GM12878 (cell line): ENCODE measurements around the gene PLEKHD1. TPM values are rescaled to one million over a fixed set of nuclear protein-coding genes. Genes with fewer than 3 reads are reported as not detected.
A peak's percentile ranks its signal among the peaks of the same experiment; 100 is the strongest.

Experiments used
- ATAC-seq: fragments of 200-7000 bp; cut with Tn5 transposase; 3 replicates; pipeline ENCODE4 v1.9.1; 2020; ENCODE audit warnings: mild to moderate bottlenecking, moderate library complexity
- BruUV-seq: library from RNA; stranded (reverse); fragments of 400-500 nt; replicated peaks from 2 replicates; lab custom pipeline; 2021; lab: Mats Ljungman, UMichigan
- CTCF ChIA-PET: fragments of 300-600 bp; sonication (Branson Sonifier 250); formaldehyde crosslinking; extraction: SDS; loops from one replicate; lab custom pipeline; 2021; ENCODE audit warnings: inconsistent platforms; lab: Yijun Ruan, JAX
- POLR2A ChIA-PET: fragments of 350-600 bp; formaldehyde crosslinking; extraction: SDS; loops from one replicate; lab custom pipeline; 2021; ENCODE audit warnings: inconsistent platforms; lab: Charles Lee
- RAD21 ChIA-PET: fragments of 300-600 bp; sonication (Branson Sonifier 250); formaldehyde crosslinking; loops from one replicate; lab custom pipeline; 2023; ENCODE audit warnings: antibody characterized with exemption; ENCODE audit not compliant: unreplicated experiment; lab: Charles Lee
- SMC1A ChIA-PET: fragments of 300-600 bp; sonication (Branson Sonifier 250); formaldehyde crosslinking; loops from one replicate; lab custom pipeline; 2023; ENCODE audit not compliant: unreplicated experiment, uncharacterized antibody; lab: Charles Lee
- DNase-seq: peaks from one replicate; pipeline ENCODE4 v3.0.0-alpha.2; 2011; ENCODE audit warnings: low read depth, low spot score
- FAIRE-seq: peaks from 3 replicates; lab custom pipeline; 2011; peaks lifted over from hg19 to GRCh38; lab: Jason Lieb, UNC
- H2AFZ ChIP-seq: 2 replicates; pipeline ENCODE4 v1.6.0; 2011; ENCODE audit warnings: low read depth, low read length, control low read depth; ENCODE audit not compliant: control insufficient read depth
- H3K27ac ChIP-seq: 2 replicates; pipeline ENCODE4 v1.5.1; 2011; ENCODE audit warnings: control low read depth; ENCODE audit not compliant: control insufficient read depth, insufficient read depth
- H3K27me3 ChIP-seq, 2 experiments: replicated peaks in 1 of 2; 2 replicates each; pipeline versions ENCODE4 v1.6.0 to v1.6.1; 2011; ENCODE audit warnings: low read length in 1 of 2; ENCODE audit not compliant: control insufficient read depth in 2 of 2, insufficient read depth in 2 of 2
- H3K36me3 ChIP-seq, 2 experiments: 2 replicates each; pipeline ENCODE4 v1.5.1; 2011; ENCODE audit warnings: low read length in 1 of 2; ENCODE audit not compliant: control insufficient read depth in 2 of 2, insufficient read depth in 2 of 2
- H3K4me1 ChIP-seq: 2 replicates; pipeline ENCODE4 v1.6.1; 2011; ENCODE audit warnings: mild to moderate bottlenecking, low read length, moderate library complexity, mixed read lengths; ENCODE audit not compliant: control insufficient read depth, insufficient read depth
- H3K4me2 ChIP-seq: 2 replicates; pipeline ENCODE4 v1.6.0; 2011; ENCODE audit warnings: control low read depth; ENCODE audit not compliant: control insufficient read depth, insufficient read depth
- H3K4me3 ChIP-seq: fragments of 200-600 bp; sonication (generic); 2 replicates; pipeline ENCODE4 v1.5.1; 2016
- H3K79me2 ChIP-seq: 2 replicates; pipeline ENCODE4 v1.6.0; 2011; ENCODE audit warnings: low read length; ENCODE audit not compliant: control insufficient read depth, insufficient read depth
- H3K9ac ChIP-seq: 2 replicates; pipeline ENCODE4 v1.8.0; 2011; ENCODE audit warnings: low read length, control low read depth, mixed read lengths; ENCODE audit not compliant: control insufficient read depth, insufficient read depth
- H3K9me3 ChIP-seq: replicated peaks from 3 replicates; pipeline ENCODE4 v1.5.1; 2011; ENCODE audit warnings: mild to moderate bottlenecking, low read length; ENCODE audit not compliant: control insufficient read depth, insufficient read depth
- H4K20me1 ChIP-seq: 2 replicates; pipeline ENCODE4 v1.6.0; 2011; ENCODE audit not compliant: control insufficient read depth, insufficient read depth
- ATF7 ChIP-seq: fragments of 450-650 bp; IDR thresholded peaks from 2 replicates; pipeline ENCODE4 v1.6.1; 2016; ENCODE audit warnings: low read depth, mild to moderate bottlenecking
- BCL3 ChIP-seq: IDR thresholded peaks from 2 replicates; pipeline ENCODE4 v1.6.1; 2011; ENCODE audit warnings: borderline replicate concordance, low read depth, mild to moderate bottlenecking, moderate library complexity, low read length; ENCODE audit not compliant: insufficient read depth, poor library complexity, severe bottlenecking
- BHLHE40 ChIP-seq, 2 experiments: fragments of 450-650 bp in 1 of 2; IDR thresholded peaks; 2 replicates each; pipeline ENCODE4 v1.6.1; 2011 to 2017; ENCODE audit warnings: low read depth in 2 of 2, borderline replicate concordance in 1 of 2, improper control_type of control experiment in 1 of 2, low read length in 1 of 2, mild to moderate bottlenecking in 1 of 2
- CTCF ChIP-seq, 3 experiments: IDR thresholded peaks in 2 of 3; conservative IDR thresholded peaks in 1 of 3; 2 replicates each; pipeline ENCODE4 v1.5.1; 2011; ENCODE audit warnings: low read depth in 3 of 3, low read length in 3 of 3, mild to moderate bottlenecking in 3 of 3, control low read depth in 2 of 3, moderate library complexity in 2 of 3, inconsistent platforms in 1 of 3, mixed read lengths in 1 of 3; ENCODE audit not compliant: control insufficient read depth in 2 of 3, insufficient read depth in 1 of 3; ENCODE audit errors: extremely low read depth in 1 of 3
- E2F4 ChIP-seq: IDR thresholded peaks from 2 replicates; pipeline ENCODE4 v1.6.1; 2012; ENCODE audit warnings: low read depth, low read length, improper control_type of control experiment
- ETV6 ChIP-seq, 2 experiments: fragments of 450-650 bp in 1 of 2; IDR thresholded peaks in 1 of 2; conservative IDR thresholded peaks in 1 of 2; 2 replicates each; pipeline ENCODE4 v1.6.1; 2014; ENCODE audit warnings: antibody characterized with exemption in 1 of 2, borderline replicate concordance in 1 of 2, low read depth in 1 of 2, mild to moderate bottlenecking in 1 of 2, moderate library complexity in 1 of 2
- FOS ChIP-seq: IDR thresholded peaks from 3 replicates; pipeline ENCODE4 v1.6.1; 2011; ENCODE audit warnings: borderline replicate concordance; ENCODE audit not compliant: insufficient read length; ENCODE audit errors: extremely low read depth
- GATAD2B ChIP-seq: fragments of 450-650 bp; conservative IDR thresholded peaks from 2 replicates; pipeline ENCODE4 v1.6.1; 2017; ENCODE audit warnings: low read depth, mild to moderate bottlenecking, moderate library complexity
- IRF4 ChIP-seq: IDR thresholded peaks from 2 replicates; pipeline ENCODE4 v1.6.1; 2011; ENCODE audit warnings: low read depth, low read length
- JUND ChIP-seq: IDR thresholded peaks from 2 replicates; pipeline ENCODE4 v1.6.1; 2012; ENCODE audit warnings: low read depth, mild to moderate bottlenecking, low read length, improper control_type of control experiment, moderate library complexity
- RAD51 ChIP-seq: fragments of 450-650 bp; IDR thresholded peaks from 2 replicates; pipeline ENCODE4 v1.6.1; 2016; ENCODE audit warnings: moderate library complexity, mild to moderate bottlenecking, inconsistent platforms
- RELA ChIP-seq: fragments of 450-650 bp; IDR thresholded peaks from 2 replicates; pipeline ENCODE4 v1.8.0; 2014; ENCODE audit warnings: borderline replicate concordance; ENCODE audit not compliant: partially characterized antibody
- RUNX3 ChIP-seq: IDR thresholded peaks from 2 replicates; pipeline ENCODE4 v1.6.1; 2012; ENCODE audit warnings: low read length, inconsistent platforms
- SMAD1 ChIP-seq: fragments of 450-650 bp; IDR thresholded peaks from 2 replicates; pipeline ENCODE4 v1.6.1; 2018; ENCODE audit warnings: mild to moderate bottlenecking, low read depth; ENCODE audit not compliant: partially characterized antibody
- SUZ12 ChIP-seq: fragments of 200-600 bp; sonication (generic); IDR thresholded peaks from one replicate; pipeline ENCODE4 v1.6.1; 2018; ENCODE audit warnings: antibody characterized with exemption, mild to moderate bottlenecking; ENCODE audit not compliant: unreplicated experiment
- TCF12 ChIP-seq: IDR thresholded peaks from 2 replicates; pipeline ENCODE4 v1.6.1; 2011; ENCODE audit warnings: low read depth, mild to moderate bottlenecking, low read length
- ZNF24 ChIP-seq: fragments of 450-650 bp; IDR thresholded peaks from 2 replicates; pipeline ENCODE4 v1.6.1; 2017; ENCODE audit warnings: antibody characterized with exemption, mild to moderate bottlenecking
- ZNF274 ChIP-seq: IDR thresholded peaks from one replicate; pipeline ENCODE4 v1.8.0; 2011; ENCODE audit not compliant: insufficient read length, insufficient read depth
- WGBS: methylation state at CpG from one replicate; pipeline ENCODE4 v1.1.6; 2016; ENCODE audit warnings: low lambda C conversion rate; ENCODE audit not compliant: insufficient replicate concordance, insufficient coverage; ENCODE audit errors: missing lambda C conversion rate; 5-methylcytosine and 5-hydroxymethylcytosine counted together
- in situ Hi-C: fragments of 300-500 bp; cut with MboI; formaldehyde crosslinking; loops from 9 replicates; pipeline ENCODE4 v1.14.3; 2018; ENCODE audit warnings: mixed read lengths
- intact Hi-C: fragments of 100-400 bp; cut with micrococcal nuclease; formaldehyde crosslinking; loops from one replicate; pipeline ENCODE4 v1.14.2; 2022; ENCODE audit not compliant: unreplicated experiment
- polyA plus RNA-seq, 11 experiments: library from polyadenylated mRNA; depleted of rRNA in 4 of 11; unstranded in 6 of 11; stranded (reverse) in 5 of 11; fragments of >200 nt; fragmentation: Nextera tagmentation in 4 of 11; fragmentation: Illumina TruSeq in 1 of 11; extraction: Ambion mirVana in 4 of 11; extraction: Trizol in 1 of 11; gene quantifications; 1 replicate in 1 of 11; 2 replicates in 10 of 11; pipeline versions ENCODE4 v1.2.1 to v1.2.3, GENCODE V29; 2011 to 2016; ENCODE audit warnings: inconsistent platforms in 2 of 11, missing spikeins in 2 of 11, low read depth in 1 of 11
- total RNA-seq, 4 experiments: library from RNA; depleted of rRNA in 3 of 4; stranded (reverse); fragments of >200 nt in 3 of 4; fragmentation: Illumina TruSeq in 1 of 4; extraction: Trizol in 1 of 4; gene quantifications; 2 replicates each; pipeline versions ENCODE4 v1.2.1 to v1.2.3, GENCODE V29; 2013 to 2021

The PLEKHD1 gene
- total and polyA plus RNA-seq, 10 of the 15 experiments (the other 5 are each of a cell fraction or from before 2014, with no cell fraction given): 0.01 to 0.08 (median 0.04) TPM; not detected in 6

- ChIA-PET SMC1A (interaction anchor here (1.3 to 2.0 kb wide), 2 partner anchors 12 to 230 kb away, joined by 3 to 7 read pairs; no protein-coding TSS in a partner anchor), RAD21 (no interaction called here), CTCF (interaction anchor here (1.2 to 2.6 kb wide), 4 partner anchors 9 to 229 kb away, joined by 3 to 7 read pairs (median 5); no protein-coding TSS in a partner anchor), POLR2A (no interaction called here)
- Histone ChIP-seq H2AFZ (no peak overlapping the region), H3K27ac (no peak overlapping the region), H3K36me3 (no peaks in the 10 kb centered on the region), H3K9me3 (no peaks in the 10 kb centered on the region), H3K9ac (no peak overlapping the region), H3K79me2 (no peaks in the 10 kb centered on the region), H4K20me1 (no peaks in the 10 kb centered on the region), H3K4me2 (no peak overlapping the region), H3K4me3 (no peak overlapping the region), H3K4me1 (no peaks in the 10 kb centered on the region), H3K27me3 (no peaks in the 10 kb centered on the region)
- DNase-seq: no peak
- no TSS peak for BruUV-seq
- in situ Hi-C loops (no loop called here), intact Hi-C loops (loop anchor here (10.0 kb wide), 1 partner anchor 103 kb away; the partner anchor contains the start of gene CCDC177)
- 27% methylated on average over 10 of the region's 10 CpGs for WGBS
- FAIRE-seq: peak; percentile 89
- peak; percentile 72 for ATAC-seq
- TF ChIP-seq ETV6 (conservative IDR thresholded peaks at IDR 0.05 in 1 of 2, IDR thresholded peaks at IDR 0.05 in 1 of 2; ENCODE audit: borderline replicate concordance in 1 of 2, low read depth in 1 of 2): no peak
- TF ChIP-seq ATF7: peak; percentile 19; the same call in 1 of the 2 replicates
- no peak for TF ChIP-seq ZNF24
- no peak for TF ChIP-seq TCF12
- TF ChIP-seq RUNX3: peak; percentile 17; the same call in 1 of the 2 replicates
- TF ChIP-seq E2F4: no peak
- TF ChIP-seq GATAD2B: no peak
- peak; percentile 5; the same call in 1 of the 2 replicates for TF ChIP-seq JUND
- peak; percentile 45 to 85; a peak in 3 of 4 replicates for TF ChIP-seq BHLHE40 (IDR thresholded peaks at IDR 0.05; ENCODE audit: borderline replicate concordance in 1 of 2, low read depth in 2 of 2, low read length in 1 of 2)
- no peak for TF ChIP-seq SUZ12
- no peak for TF ChIP-seq ZNF274
- no peak for TF ChIP-seq BCL3
- no peak for TF ChIP-seq RELA
- no peak for TF ChIP-seq CTCF (IDR thresholded peaks at IDR 0.05 in 2 of 3, conservative IDR thresholded peaks at IDR 0.05 in 1 of 3; ENCODE audit: control insufficient read depth in 2 of 3, extremely low read depth in 1 of 3, insufficient read depth in 1 of 3, low read depth in 3 of 3, low read length in 3 of 3)
- TF ChIP-seq SMAD1: no peak
- peak; percentile 57; the same call in 1 of the 2 replicates for TF ChIP-seq RAD51
- no peak for TF ChIP-seq FOS
- TF ChIP-seq IRF4: peak; percentile 60; the same call in 1 of the 2 replicates
These were observed 12.6 kb upstream of the PLEKHD1 start for GRCh38 chr14:69471916-69472315.
